DOHH2 (cell line): ENCODE measurements around the gene CEP68.
"Not testable (repeated sequence)": the region's sequence is repeated elsewhere in the genome, so short reads cannot be mapped to it uniquely, and the experiment has no call there.

Source experiments
- H3F3A ChIP-seq: fragments of 200-600 bp; sonication (generic), shearing (Covaris generic); 2 replicates; pipeline ENCODE4 v1.6.0; 2016; ENCODE audit warnings: antibody characterized with exemption, mild to moderate bottlenecking; ENCODE audit not compliant: control insufficient read depth, insufficient read depth
- H3K27ac ChIP-seq: fragments of 200-600 bp; sonication (generic); 2 replicates; pipeline ENCODE4 v1.5.1; 2014; ENCODE audit warnings: low read depth, mild to moderate bottlenecking, low read length, moderate library complexity
- H3K27me3 ChIP-seq: fragments of 200-600 bp; sonication (generic); 2 replicates; pipeline ENCODE4 v1.6.1; 2014; ENCODE audit warnings: mild to moderate bottlenecking, low read length, mixed read lengths; ENCODE audit not compliant: control insufficient read depth
- H3K36me3 ChIP-seq: fragments of 200-600 bp; sonication (generic); 2 replicates; pipeline ENCODE4 v1.6.1; 2014; ENCODE audit warnings: mild to moderate bottlenecking, low read length, moderate library complexity, mixed read lengths; ENCODE audit not compliant: control insufficient read depth
- H3K4me1 ChIP-seq: fragments of 200-600 bp; sonication (generic); 2 replicates; pipeline ENCODE4 v1.6.1; 2014; ENCODE audit warnings: mild to moderate bottlenecking, low read length, mixed read lengths; ENCODE audit not compliant: control insufficient read depth
- H3K4me2 ChIP-seq: fragments of 200-600 bp; sonication (generic); 2 replicates; pipeline ENCODE4 v1.6.0; 2014; ENCODE audit warnings: mild to moderate bottlenecking, low read length, moderate library complexity
- H3K4me3 ChIP-seq: fragments of 200-600 bp; sonication (generic); 2 replicates; pipeline ENCODE4 v1.5.1; 2014; ENCODE audit warnings: mild to moderate bottlenecking, low read length, mixed read lengths
- H3K79me2 ChIP-seq: fragments of 200-600 bp; sonication (generic); 2 replicates; pipeline ENCODE4 v1.6.1; 2014; ENCODE audit warnings: mild to moderate bottlenecking, low read length, mixed read lengths; ENCODE audit not compliant: control insufficient read depth
- H3K9me2 ChIP-seq: fragments of 200-600 bp; sonication (generic); replicated peaks from 2 replicates; pipeline ENCODE4 v1.6.1; 2014; ENCODE audit warnings: mild to moderate bottlenecking, low read length, mixed read lengths; ENCODE audit not compliant: control insufficient read depth
- H3K9me3 ChIP-seq: fragments of 200-600 bp; sonication (generic); 2 replicates; pipeline ENCODE4 v1.6.1; 2014; ENCODE audit warnings: antibody characterized with exemption, low read length, mixed read lengths; ENCODE audit not compliant: control insufficient read depth, insufficient read depth
- H4K20me1 ChIP-seq: fragments of 200-600 bp; sonication (generic); 2 replicates; pipeline ENCODE4 v1.6.0; 2014; ENCODE audit warnings: low read depth, mild to moderate bottlenecking, antibody characterized with exemption, low read length, moderate library complexity; ENCODE audit not compliant: control insufficient read depth, insufficient read depth
- EZH2phosphoT487 ChIP-seq: fragments of 200-600 bp; sonication (generic); IDR thresholded peaks from 2 replicates; pipeline ENCODE4 v1.6.1; 2017; ENCODE audit warnings: borderline replicate concordance, mild to moderate bottlenecking, antibody characterized with exemption, low read length, moderate library complexity, mixed read lengths
- TF ChIP-seq, protein P1 (sequence below): fragments of 200-600 bp; sonication (generic); IDR thresholded peaks from one replicate; pipeline ENCODE4 v1.5.1; 2014; ENCODE audit warnings: antibody characterized with exemption, mild to moderate bottlenecking, low read depth, low read length; ENCODE audit not compliant: poor library complexity, severe bottlenecking

The CEP68 gene

DNA sequence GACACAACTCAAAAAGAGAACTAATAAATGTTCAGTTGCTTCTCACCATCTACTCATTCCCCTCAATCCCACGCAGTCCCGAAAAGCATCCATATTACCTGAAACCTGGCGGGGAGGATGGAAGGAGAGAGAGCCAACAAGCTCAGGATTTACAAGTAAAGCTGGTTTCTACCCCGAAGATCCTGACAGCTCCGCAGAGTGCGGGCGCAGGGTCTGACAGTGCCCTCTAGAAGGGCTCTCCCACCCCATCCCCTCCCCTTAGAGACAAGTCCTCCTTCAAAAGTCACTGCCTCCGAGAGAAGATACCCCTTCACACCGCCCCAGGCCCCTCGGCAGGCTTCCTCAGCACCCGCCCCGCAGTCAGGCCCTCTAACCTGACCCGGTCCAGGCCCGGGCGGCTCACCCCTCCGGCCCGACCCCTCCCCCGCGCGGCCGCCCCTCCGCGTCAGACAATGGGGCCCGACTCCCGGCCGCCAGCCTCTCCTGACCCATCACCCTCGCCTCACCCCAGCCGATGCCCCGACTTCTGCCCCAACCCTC is 73.1 kb downstream of the CEP68 start:
- peaks cover 20% of the 10 kb centered on the region for H3K36me3 ChIP-seq
- no peaks in the 10 kb centered on the region for H3K27me3 ChIP-seq
- no peak for TF ChIP-seq EZH2phosphoT487
- TF ChIP-seq, protein P1, sequence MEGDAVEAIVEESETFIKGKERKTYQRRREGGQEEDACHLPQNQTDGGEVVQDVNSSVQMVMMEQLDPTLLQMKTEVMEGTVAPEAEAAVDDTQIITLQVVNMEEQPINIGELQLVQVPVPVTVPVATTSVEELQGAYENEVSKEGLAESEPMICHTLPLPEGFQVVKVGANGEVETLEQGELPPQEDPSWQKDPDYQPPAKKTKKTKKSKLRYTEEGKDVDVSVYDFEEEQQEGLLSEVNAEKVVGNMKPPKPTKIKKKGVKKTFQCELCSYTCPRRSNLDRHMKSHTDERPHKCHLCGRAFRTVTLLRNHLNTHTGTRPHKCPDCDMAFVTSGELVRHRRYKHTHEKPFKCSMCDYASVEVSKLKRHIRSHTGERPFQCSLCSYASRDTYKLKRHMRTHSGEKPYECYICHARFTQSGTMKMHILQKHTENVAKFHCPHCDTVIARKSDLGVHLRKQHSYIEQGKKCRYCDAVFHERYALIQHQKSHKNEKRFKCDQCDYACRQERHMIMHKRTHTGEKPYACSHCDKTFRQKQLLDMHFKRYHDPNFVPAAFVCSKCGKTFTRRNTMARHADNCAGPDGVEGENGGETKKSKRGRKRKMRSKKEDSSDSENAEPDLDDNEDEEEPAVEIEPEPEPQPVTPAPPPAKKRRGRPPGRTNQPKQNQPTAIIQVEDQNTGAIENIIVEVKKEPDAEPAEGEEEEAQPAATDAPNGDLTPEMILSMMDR, result no peak
- peak overlapping the region; percentile 59 for H3K27ac ChIP-seq
- peaks cover 56% of the 10 kb centered on the region for H3K79me2 ChIP-seq
- peak overlapping the region; percentile 95 for H3K4me3 ChIP-seq
- peaks cover 23% of the 10 kb centered on the region for H4K20me1 ChIP-seq
- H3K9me3 ChIP-seq, result no peaks in the 10 kb centered on the region
- H3F3A ChIP-seq, result peaks cover 3% of the 10 kb centered on the region
- peak overlapping the region; percentile 89 for H3K4me2 ChIP-seq
- H3K9me2 ChIP-seq, result no peaks in the 10 kb centered on the region
- peaks cover 39% of the 10 kb centered on the region for H3K4me1 ChIP-seq

- peaks cover 20% of the 10 kb centered on the region for H3K36me3 ChIP-seq
- no peaks in the 10 kb centered on the region for H3K9me2 ChIP-seq
- TF ChIP-seq, protein P1, result peak; percentile 35
- TF ChIP-seq EZH2phosphoT487, result no peak
- H3K4me2 ChIP-seq, result peak within 1 kb of the TSS; percentile 89
- peaks cover 37% of the 10 kb centered on the region for H3K4me1 ChIP-seq
- H4K20me1 ChIP-seq, result peaks cover 22% of the 10 kb centered on the region
- no peaks in the 10 kb centered on the region for H3K9me3 ChIP-seq
- peaks cover 49% of the 10 kb centered on the region for H3K79me2 ChIP-seq
- peak within 1 kb of the TSS; percentile 59 for H3K27ac ChIP-seq
- H3F3A ChIP-seq, result peaks cover 3% of the 10 kb centered on the region
- peak within 1 kb of the TSS; percentile 95 for H3K4me3 ChIP-seq
- H3K27me3 ChIP-seq, result no peaks in the 10 kb centered on the region
These were observed 73.8 kb downstream of the CEP68 start, which contains the start of gene RAB1A for GRCh38 chr2:65129826-65130663. TSS of gene RAB1A (minus strand) at chr2:65130106. CDS start at chr2:65129915, 191 bp downstream.

- TF ChIP-seq, protein P1, result peak; percentile 6
- TF ChIP-seq EZH2phosphoT487, result no peak
- peak overlapping the region; percentile 77 for H3K4me3 ChIP-seq
- no peaks in the 10 kb centered on the region for H3K9me3 ChIP-seq
- H3K27me3 ChIP-seq, result no peaks in the 10 kb centered on the region
- peaks cover 20% of the 10 kb centered on the region for H3K36me3 ChIP-seq
- peak overlapping the region; percentile 73 for H3K4me2 ChIP-seq
- no peak overlapping the region for H3K27ac ChIP-seq
- H3F3A ChIP-seq, result peaks cover 3% of the 10 kb centered on the region
- H3K79me2 ChIP-seq, result peaks cover 42% of the 10 kb centered on the region
- no peaks in the 10 kb centered on the region for H3K9me2 ChIP-seq
- peaks cover 32% of the 10 kb centered on the region for H3K4me1 ChIP-seq
- H4K20me1 ChIP-seq, result peaks cover 22% of the 10 kb centered on the region
These were observed 74.5 kb downstream of the CEP68 start for GRCh38 chr2:65130664-65131175.

DNA sequence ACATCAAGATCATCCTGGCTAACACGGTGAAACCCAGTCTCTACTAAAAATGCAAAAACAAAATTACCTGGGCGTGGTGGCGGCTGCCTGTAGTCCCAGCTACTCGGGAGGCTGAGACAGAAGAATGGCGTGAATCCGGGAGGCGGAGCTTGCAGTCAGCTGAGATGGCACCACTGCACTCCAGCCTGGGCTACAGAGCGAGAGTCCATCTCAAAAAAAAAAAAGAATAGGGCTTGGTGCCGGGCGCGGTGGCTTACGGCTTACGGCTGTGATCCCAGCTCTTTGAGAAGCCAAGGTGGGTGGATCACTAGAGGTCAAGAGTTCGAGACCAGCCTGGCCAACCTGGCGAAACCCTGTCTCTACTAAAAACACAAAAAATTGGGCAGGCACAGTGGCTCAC is 76.7 kb downstream of the CEP68 start:
- not testable (repeated sequence) for H3K9me3 ChIP-seq, H3K4me2 ChIP-seq, H3K27me3 ChIP-seq, H3F3A ChIP-seq, H3K4me3 ChIP-seq, H3K27ac ChIP-seq, H3K9me2 ChIP-seq
- H3K36me3 ChIP-seq, result peaks cover 19% of the 10 kb centered on the region
- H3K4me1 ChIP-seq, result peaks cover 16% of the 10 kb centered on the region
- H3K79me2 ChIP-seq, result peaks cover 20% of the 10 kb centered on the region
- H4K20me1 ChIP-seq, result peaks cover 14% of the 10 kb centered on the region; the same call in 1 of the 2 replicates
